Osteocyte (in vitro differentiated cells): ENCODE results near the gene BAG2. TPM values are rescaled to one million over a fixed set of nuclear protein-coding genes. Genes with fewer than 3 reads are reported as not detected.

Experiments
- DNase-seq: peaks from one replicate; pipeline ENCODE4 v3.0.0; 2021; ENCODE audit warnings: mixed read lengths; ENCODE audit not compliant: unreplicated experiment; ENCODE audit errors: extremely low spot score
- H3K27ac Mint-ChIP-seq: one replicate; pipeline ENCODE4 v1.8.0; 2021; ENCODE audit warnings: mild to moderate bottlenecking, mixed read lengths; ENCODE audit not compliant: unreplicated experiment
- H3K27me3 Mint-ChIP-seq: one replicate; pipeline ENCODE4 v1.8.0; 2021; ENCODE audit warnings: mixed read lengths; ENCODE audit not compliant: unreplicated experiment
- H3K36me3 Mint-ChIP-seq: one replicate; pipeline ENCODE4 v1.8.0; 2021; ENCODE audit warnings: mixed read lengths; ENCODE audit not compliant: unreplicated experiment
- H3K4me1 Mint-ChIP-seq: one replicate; pipeline ENCODE4 v1.8.0; 2021; ENCODE audit warnings: mixed read lengths; ENCODE audit not compliant: unreplicated experiment
- H3K4me3 Mint-ChIP-seq: one replicate; pipeline ENCODE4 v1.8.0; 2021; ENCODE audit warnings: mild to moderate bottlenecking, moderate library complexity, mixed read lengths; ENCODE audit not compliant: unreplicated experiment
- H3K9me3 Mint-ChIP-seq: one replicate; pipeline ENCODE4 v1.8.0; 2021; ENCODE audit warnings: mixed read lengths; ENCODE audit not compliant: unreplicated experiment
- total RNA-seq: library from RNA; stranded (reverse); gene quantifications from 2 replicates; pipeline ENCODE4 v1.2.1, GENCODE V29; 2021
- TF ChIP-seq, protein P1 (sequence below): fragments of 200-600 bp; sonication (generic); IDR thresholded peaks from 2 replicates; pipeline ENCODE4 v1.5.0; 2021; ENCODE audit warnings: antibody characterized with exemption, mild to moderate bottlenecking, moderate library complexity

BAG2 gene
- total RNA-seq, 1 donor from 2014 or later: 9.1 TPM

GRCh38 chr6:57224769-57225515, 52.8 kb downstream of the BAG2 start:
- Mint-ChIP-seq H3K36me3 (no peaks in the 10 kb centered on the region), H3K27ac (peak overlapping the region; percentile 7), H3K4me1 (peaks cover 30% of the 10 kb centered on the region), H3K27me3 (no peaks in the 10 kb centered on the region), H3K9me3 (peaks cover 5% of the 10 kb centered on the region), H3K4me3 (no peak overlapping the region)
- TF ChIP-seq, protein P1, sequence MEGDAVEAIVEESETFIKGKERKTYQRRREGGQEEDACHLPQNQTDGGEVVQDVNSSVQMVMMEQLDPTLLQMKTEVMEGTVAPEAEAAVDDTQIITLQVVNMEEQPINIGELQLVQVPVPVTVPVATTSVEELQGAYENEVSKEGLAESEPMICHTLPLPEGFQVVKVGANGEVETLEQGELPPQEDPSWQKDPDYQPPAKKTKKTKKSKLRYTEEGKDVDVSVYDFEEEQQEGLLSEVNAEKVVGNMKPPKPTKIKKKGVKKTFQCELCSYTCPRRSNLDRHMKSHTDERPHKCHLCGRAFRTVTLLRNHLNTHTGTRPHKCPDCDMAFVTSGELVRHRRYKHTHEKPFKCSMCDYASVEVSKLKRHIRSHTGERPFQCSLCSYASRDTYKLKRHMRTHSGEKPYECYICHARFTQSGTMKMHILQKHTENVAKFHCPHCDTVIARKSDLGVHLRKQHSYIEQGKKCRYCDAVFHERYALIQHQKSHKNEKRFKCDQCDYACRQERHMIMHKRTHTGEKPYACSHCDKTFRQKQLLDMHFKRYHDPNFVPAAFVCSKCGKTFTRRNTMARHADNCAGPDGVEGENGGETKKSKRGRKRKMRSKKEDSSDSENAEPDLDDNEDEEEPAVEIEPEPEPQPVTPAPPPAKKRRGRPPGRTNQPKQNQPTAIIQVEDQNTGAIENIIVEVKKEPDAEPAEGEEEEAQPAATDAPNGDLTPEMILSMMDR: no peak
- no peak for DNase-seq

- no peak for DNase-seq
- peak overlapping the region; percentile 15 for H3K27ac Mint-ChIP-seq
These were observed 54.1 kb downstream of the BAG2 start for GRCh38 chr6:57226221-57226620.

More at GRCh38 chr6:57226221-57226620, 54.1 kb downstream of the BAG2 start:
- Mint-ChIP-seq H3K27me3 (no peaks in the 10 kb centered on the region), H3K4me3 (no peak overlapping the region), H3K4me1 (peaks cover 23% of the 10 kb centered on the region), H3K9me3 (no peaks in the 10 kb centered on the region), H3K36me3 (no peaks in the 10 kb centered on the region)
- TF ChIP-seq, protein P1: no peak

Other genes with a start within 250 kb of the BAG2 start
- 7.0 and 9.2 TPM in 2 replicates for gene BEND6, start 217.2 kb upstream of the BAG2 start, total RNA-seq
- 15.7 and 18.1 TPM in 2 replicates for gene KIAA1586, start 125.6 kb upstream of the BAG2 start, total RNA-seq
- gene ZNF451, start 82.1 kb upstream of the BAG2 start, total RNA-seq: 53.1 and 53.6 TPM in 2 replicates
- 33.8 and 35.2 TPM in 2 replicates for gene RAB23, start 50.0 kb downstream of the BAG2 start, total RNA-seq
- 10.4 and 11.9 TPM in 2 replicates for gene PRIM2, start 145.3 kb downstream of the BAG2 start, total RNA-seq